Measurements from ENCODE around the gene CCSER2.

Gene CCSER2

GRCh38 chr10:84308481-84309304, 19.7 kb upstream of the CCSER2 start:
- TF ChIP-seq CREB5 (CRISPR knock-in tag; IDR thresholded peaks at IDR 0.05; ENCODE audit: low read depth) (no peak), ISL1 (CRISPR knock-in tag; IDR thresholded peaks at IDR 0.05) (peak; percentile 67)
- peak; percentile 81 for ATAC-seq

DNA sequence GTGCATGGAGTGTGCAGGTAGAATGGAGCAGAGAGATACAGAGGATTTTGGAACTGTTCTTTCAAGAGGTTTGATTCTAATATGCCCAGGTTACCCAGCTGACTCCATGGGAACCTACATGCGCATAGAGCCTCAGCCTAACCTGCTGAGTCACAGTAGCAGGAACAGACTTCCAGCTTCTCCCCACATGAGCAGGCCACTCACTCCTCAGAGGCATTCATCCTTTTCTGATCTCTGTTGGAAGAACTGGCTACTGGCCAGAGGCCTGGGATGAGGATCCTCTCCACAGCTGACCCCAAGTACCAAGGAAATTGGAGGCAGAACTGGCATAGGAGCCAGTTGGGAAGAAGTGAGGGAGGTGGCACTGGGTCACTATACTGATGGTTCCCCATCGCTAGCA, 17.9 kb upstream of the CCSER2 start:
- ATAC-seq, result 0 out of 3 replicates have a peak, but pooled peaks have one; percentile 21
- TF ChIP-seq ESRRG (CRISPR knock-in tag; IDR thresholded peaks at IDR 0.05) (no peak), PATZ1 (CRISPR knock-in tag; IDR thresholded peaks at IDR 0.05; ENCODE audit: borderline replicate concordance) (no peak), TOX (CRISPR knock-in tag; IDR thresholded peaks at IDR 0.05; ENCODE audit: borderline replicate concordance) (no peak), ZC3H10 (CRISPR knock-in tag; IDR thresholded peaks at IDR 0.05) (no peak), ZNF8 (CRISPR knock-in tag; IDR thresholded peaks at IDR 0.05) (no peak), ISL1 (CRISPR knock-in tag; IDR thresholded peaks at IDR 0.05) (no peak), TCF4 (CRISPR knock-in tag; IDR thresholded peaks at IDR 0.05; ENCODE audit: borderline replicate concordance) (no peak), ZFP30 (CRISPR knock-in tag; IDR thresholded peaks at IDR 0.05) (no peak), ZNF70 (CRISPR knock-in tag; IDR thresholded peaks at IDR 0.05) (no peak), CSDC2 (CRISPR knock-in tag; IDR thresholded peaks at IDR 0.05) (no peak)

GRCh38 chr10:84311576-84311975, 16.8 kb upstream of the CCSER2 start:
- no peak for ATAC-seq
- no peak for TF ChIP-seq ESRRG (CRISPR knock-in tag; IDR thresholded peaks at IDR 0.05)
- no peak for TF ChIP-seq ZNF8 (CRISPR knock-in tag; IDR thresholded peaks at IDR 0.05)
- TF ChIP-seq OSR1 (CRISPR knock-in tag; IDR thresholded peaks at IDR 0.05), result no peak
- no peak for TF ChIP-seq ZNF70 (CRISPR knock-in tag; IDR thresholded peaks at IDR 0.05)
- TF ChIP-seq CREB5 (CRISPR knock-in tag; IDR thresholded peaks at IDR 0.05; ENCODE audit: low read depth), result no peak
- TF ChIP-seq, protein P1, sequence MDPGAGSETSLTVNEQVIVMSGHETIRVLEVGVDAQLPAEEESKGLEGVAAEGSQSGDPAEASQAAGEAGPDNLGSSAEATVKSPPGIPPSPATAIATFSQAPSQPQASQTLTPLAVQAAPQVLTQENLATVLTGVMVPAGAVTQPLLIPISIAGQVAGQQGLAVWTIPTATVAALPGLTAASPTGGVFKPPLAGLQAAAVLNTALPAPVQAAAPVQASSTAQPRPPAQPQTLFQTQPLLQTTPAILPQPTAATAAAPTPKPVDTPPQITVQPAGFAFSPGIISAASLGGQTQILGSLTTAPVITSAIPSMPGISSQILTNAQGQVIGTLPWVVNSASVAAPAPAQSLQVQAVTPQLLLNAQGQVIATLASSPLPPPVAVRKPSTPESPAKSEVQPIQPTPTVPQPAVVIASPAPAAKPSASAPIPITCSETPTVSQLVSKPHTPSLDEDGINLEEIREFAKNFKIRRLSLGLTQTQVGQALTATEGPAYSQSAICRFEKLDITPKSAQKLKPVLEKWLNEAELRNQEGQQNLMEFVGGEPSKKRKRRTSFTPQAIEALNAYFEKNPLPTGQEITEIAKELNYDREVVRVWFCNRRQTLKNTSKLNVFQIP (CRISPR knock-in tag; IDR thresholded peaks at IDR 0.05; ENCODE audit: borderline replicate concordance, low read depth), result no peak
- no peak for TF ChIP-seq GLIS3 (CRISPR knock-in tag; IDR thresholded peaks at IDR 0.05)
- TF ChIP-seq ARNTL (CRISPR knock-in tag; IDR thresholded peaks at IDR 0.05; ENCODE audit: borderline replicate concordance, low read depth), result no peak
- TF ChIP-seq ZFP30 (CRISPR knock-in tag; IDR thresholded peaks at IDR 0.05), result no peak
- no peak for TF ChIP-seq RARB (CRISPR knock-in tag; IDR thresholded peaks at IDR 0.05)
- no peak for TF ChIP-seq ISL1 (CRISPR knock-in tag; IDR thresholded peaks at IDR 0.05)
- no peak for TF ChIP-seq BACH2 (CRISPR knock-in tag; IDR thresholded peaks at IDR 0.05; ENCODE audit: borderline replicate concordance)
- TF ChIP-seq, protein P2, sequence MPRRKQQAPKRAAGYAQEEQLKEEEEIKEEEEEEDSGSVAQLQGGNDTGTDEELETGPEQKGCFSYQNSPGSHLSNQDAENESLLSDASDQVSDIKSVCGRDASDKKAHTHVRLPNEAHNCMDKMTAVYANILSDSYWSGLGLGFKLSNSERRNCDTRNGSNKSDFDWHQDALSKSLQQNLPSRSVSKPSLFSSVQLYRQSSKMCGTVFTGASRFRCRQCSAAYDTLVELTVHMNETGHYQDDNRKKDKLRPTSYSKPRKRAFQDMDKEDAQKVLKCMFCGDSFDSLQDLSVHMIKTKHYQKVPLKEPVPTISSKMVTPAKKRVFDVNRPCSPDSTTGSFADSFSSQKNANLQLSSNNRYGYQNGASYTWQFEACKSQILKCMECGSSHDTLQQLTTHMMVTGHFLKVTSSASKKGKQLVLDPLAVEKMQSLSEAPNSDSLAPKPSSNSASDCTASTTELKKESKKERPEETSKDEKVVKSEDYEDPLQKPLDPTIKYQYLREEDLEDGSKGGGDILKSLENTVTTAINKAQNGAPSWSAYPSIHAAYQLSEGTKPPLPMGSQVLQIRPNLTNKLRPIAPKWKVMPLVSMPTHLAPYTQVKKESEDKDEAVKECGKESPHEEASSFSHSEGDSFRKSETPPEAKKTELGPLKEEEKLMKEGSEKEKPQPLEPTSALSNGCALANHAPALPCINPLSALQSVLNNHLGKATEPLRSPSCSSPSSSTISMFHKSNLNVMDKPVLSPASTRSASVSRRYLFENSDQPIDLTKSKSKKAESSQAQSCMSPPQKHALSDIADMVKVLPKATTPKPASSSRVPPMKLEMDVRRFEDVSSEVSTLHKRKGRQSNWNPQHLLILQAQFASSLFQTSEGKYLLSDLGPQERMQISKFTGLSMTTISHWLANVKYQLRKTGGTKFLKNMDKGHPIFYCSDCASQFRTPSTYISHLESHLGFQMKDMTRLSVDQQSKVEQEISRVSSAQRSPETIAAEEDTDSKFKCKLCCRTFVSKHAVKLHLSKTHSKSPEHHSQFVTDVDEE (CRISPR knock-in tag; IDR thresholded peaks at IDR 0.05), result no peak
- no peak for TF ChIP-seq PATZ1 (CRISPR knock-in tag; IDR thresholded peaks at IDR 0.05; ENCODE audit: borderline replicate concordance)

Data from SK-N-SH treated with all-trans-retinoic acid at 6 μM for 48 hours (cell line).